Activated T-cell treated with anti-CD3 and anti-CD28 coated beads, Interleukin-2, amount 50 U/mL, for 4 hours (primary cell): Measurements from ENCODE around the gene RERE. TPM values are rescaled to one million over a fixed set of nuclear protein-coding genes. Genes with fewer than 3 reads are reported as not detected.

ENCODE experiments used
- ATAC-seq, 2 donors: fragments of 200-7000 bp; cut with Tn5 transposase; one replicate each; pipeline ENCODE4 v1.10.0; 2021
- DNase-seq: peaks from one replicate; pipeline ENCODE4 v3.0.0-alpha.2; 2020
- H3K27me3 Mint-ChIP-seq: one replicate; pipeline ENCODE4 v1.8.0; 2021; ENCODE audit warnings: low read depth, mixed read lengths
- H3K36me3 Mint-ChIP-seq: one replicate; pipeline ENCODE4 v1.8.0; 2022; ENCODE audit warnings: mixed read lengths; ENCODE audit not compliant: insufficient read depth
- H3K4me1 Mint-ChIP-seq: one replicate; pipeline ENCODE4 v1.8.0; 2021; ENCODE audit warnings: low read depth, mixed read lengths
- H3K4me3 Mint-ChIP-seq: one replicate; pipeline ENCODE4 v1.8.0; 2021; ENCODE audit warnings: mild to moderate bottlenecking, moderate library complexity, mixed read lengths
- H3K9me3 Mint-ChIP-seq: one replicate; pipeline ENCODE4 v1.8.0; 2021; ENCODE audit warnings: mixed read lengths
- total RNA-seq, 3 donors: library from RNA; stranded (reverse); gene quantifications; one replicate each; pipeline ENCODE4 v1.2.1, GENCODE V29; 2021

RERE gene
- total RNA-seq, 3 donors from 2014 or later = 40.5 to 53.4 (median 47.8) TPM

GRCh38 chr1:8717148-8717547 is 100.3 kb downstream of the RERE start:
- no peaks in the 10 kb centered on the region for H3K9me3 Mint-ChIP-seq
- H3K27me3 Mint-ChIP-seq = no peaks in the 10 kb centered on the region
- H3K36me3 Mint-ChIP-seq = peaks cover 3% of the 10 kb centered on the region
- ATAC-seq = no peak
- DNase-seq = no peak
- H3K4me1 Mint-ChIP-seq = peaks cover 16% of the 10 kb centered on the region
- H3K4me3 Mint-ChIP-seq = no peak overlapping the region

GRCh38 chr1:8716238-8716637 is 101.2 kb downstream of the RERE start:
- Mint-ChIP-seq H3K27me3 (no peaks in the 10 kb centered on the region), H3K4me3 (no peak overlapping the region), H3K36me3 (peaks cover 3% of the 10 kb centered on the region), H3K4me1 (peaks cover 19% of the 10 kb centered on the region), H3K9me3 (no peaks in the 10 kb centered on the region)
- DNase-seq (no peak), ATAC-seq (no peak)

GRCh38 chr1:8714173-8714572 is 103.3 kb downstream of the RERE start:
- no peaks in the 10 kb centered on the region for H3K27me3 Mint-ChIP-seq
- no peak overlapping the region for H3K4me3 Mint-ChIP-seq
- no peaks in the 10 kb centered on the region for H3K9me3 Mint-ChIP-seq
- peaks cover 21% of the 10 kb centered on the region for H3K4me1 Mint-ChIP-seq
- DNase-seq (no peak), ATAC-seq (no peak)
- peaks cover 1% of the 10 kb centered on the region for H3K36me3 Mint-ChIP-seq

- Mint-ChIP-seq H3K4me3 (peak overlapping the region; percentile 61), H3K4me1 (peaks cover 21% of the 10 kb centered on the region), H3K36me3 (peaks cover 4% of the 10 kb centered on the region), H3K27me3 (no peaks in the 10 kb centered on the region), H3K9me3 (peaks cover 4% of the 10 kb centered on the region)
- ATAC-seq = no peak
- no peak for DNase-seq
These were observed 104.8 kb downstream of the RERE start for GRCh38 chr1:8712413-8713231.

- H3K36me3 Mint-ChIP-seq = peaks cover 4% of the 10 kb centered on the region
- peaks cover 4% of the 10 kb centered on the region for H3K9me3 Mint-ChIP-seq
- H3K27me3 Mint-ChIP-seq = peaks cover 1% of the 10 kb centered on the region
- H3K4me3 Mint-ChIP-seq = peak overlapping the region; percentile 61
- DNase-seq (no peak), ATAC-seq (no peak)
- peaks cover 21% of the 10 kb centered on the region for H3K4me1 Mint-ChIP-seq
These were observed 105.5 kb downstream of the RERE start for GRCh38 chr1:8711873-8712412.

GRCh38 chr1:8711151-8711550 is 106.3 kb downstream of the RERE start:
- H3K27me3 Mint-ChIP-seq = peaks cover 7% of the 10 kb centered on the region
- H3K9me3 Mint-ChIP-seq = peaks cover 4% of the 10 kb centered on the region
- DNase-seq = no peak
- peaks cover 21% of the 10 kb centered on the region for H3K4me1 Mint-ChIP-seq
- no peak for ATAC-seq
- H3K4me3 Mint-ChIP-seq = no peak overlapping the region
- peaks cover 4% of the 10 kb centered on the region for H3K36me3 Mint-ChIP-seq

GRCh38 chr1:8708259-8708658 is 109.2 kb downstream of the RERE start:
- peaks cover 22% of the 10 kb centered on the region for H3K4me1 Mint-ChIP-seq
- ATAC-seq (no peak), DNase-seq (no peak)
- H3K27me3 Mint-ChIP-seq = peaks cover 20% of the 10 kb centered on the region
- peaks cover 2% of the 10 kb centered on the region for H3K36me3 Mint-ChIP-seq
- H3K4me3 Mint-ChIP-seq = no peak overlapping the region
- peaks cover 4% of the 10 kb centered on the region for H3K9me3 Mint-ChIP-seq

- H3K27me3 Mint-ChIP-seq = peaks cover 24% of the 10 kb centered on the region
- no peak overlapping the region for H3K4me3 Mint-ChIP-seq
- H3K36me3 Mint-ChIP-seq = peaks cover 2% of the 10 kb centered on the region
- peaks cover 18% of the 10 kb centered on the region for H3K4me1 Mint-ChIP-seq
- ATAC-seq (no peak), DNase-seq (no peak)
- peaks cover 4% of the 10 kb centered on the region for H3K9me3 Mint-ChIP-seq
These were observed 110.4 kb downstream of the RERE start for GRCh38 chr1:8706995-8707396.

- H3K4me3 Mint-ChIP-seq = no peak overlapping the region
- peaks cover 4% of the 10 kb centered on the region for H3K9me3 Mint-ChIP-seq
These were observed 111.1 kb downstream of the RERE start for GRCh38 chr1:8706291-8706690.

GRCh38 chr1:8704866-8705506 is 112.5 kb downstream of the RERE start:
- Mint-ChIP-seq H3K27me3 (peaks cover 33% of the 10 kb centered on the region), H3K36me3 (peaks cover 2% of the 10 kb centered on the region), H3K9me3 (peaks cover 4% of the 10 kb centered on the region), H3K4me3 (no peak overlapping the region), H3K4me1 (peaks cover 26% of the 10 kb centered on the region)
- ATAC-seq = no peak
- DNase-seq = no peak

More at GRCh38 chr1:8706291-8706690, 111.1 kb downstream of the RERE start:
- ATAC-seq (no peak), DNase-seq (no peak)
- peaks cover 31% of the 10 kb centered on the region for H3K27me3 Mint-ChIP-seq
- H3K36me3 Mint-ChIP-seq = peaks cover 2% of the 10 kb centered on the region
- peaks cover 21% of the 10 kb centered on the region for H3K4me1 Mint-ChIP-seq

- H3K9me3 Mint-ChIP-seq = no peaks in the 10 kb centered on the region
- H3K4me3 Mint-ChIP-seq = peak overlapping the region; percentile 85
- H3K4me1 Mint-ChIP-seq = peaks cover 26% of the 10 kb centered on the region
- DNase-seq = peak; percentile 24
- H3K36me3 Mint-ChIP-seq = no peaks in the 10 kb centered on the region
- H3K27me3 Mint-ChIP-seq = peaks cover 34% of the 10 kb centered on the region
- peak; percentile 70 to 71 for ATAC-seq
These were observed 114.3 kb downstream of the RERE start for GRCh38 chr1:8702850-8703810.

GRCh38 chr1:8702472-8702849 is 115.0 kb downstream of the RERE start:
- Mint-ChIP-seq H3K4me1 (peaks cover 26% of the 10 kb centered on the region), H3K4me3 (peak overlapping the region; percentile 65)
- ATAC-seq = no peak

GRCh38 chr1:8701794-8702471 is 115.5 kb downstream of the RERE start:
- Mint-ChIP-seq H3K36me3 (no peaks in the 10 kb centered on the region), H3K4me3 (peak overlapping the region; percentile 65), H3K9me3 (no peaks in the 10 kb centered on the region), H3K27me3 (peaks cover 33% of the 10 kb centered on the region), H3K4me1 (peaks cover 26% of the 10 kb centered on the region)
- DNase-seq = no peak
- no peak for ATAC-seq

More at GRCh38 chr1:8702472-8702849, 115.0 kb downstream of the RERE start:
- H3K36me3 Mint-ChIP-seq = no peaks in the 10 kb centered on the region
- no peak for DNase-seq
- H3K27me3 Mint-ChIP-seq = peaks cover 34% of the 10 kb centered on the region
- H3K9me3 Mint-ChIP-seq = no peaks in the 10 kb centered on the region
